GM19351 (cell line): ENCODE measurements around the gene LRRC75A.
A peak's percentile ranks its signal among the peaks of the same experiment; 100 is the strongest.

Experiments
- ATAC-seq: cut with Tn5 transposase; IDR thresholded peaks from one replicate; pipeline ENCODE4 v1.9.1; 2021; ENCODE audit warnings: mild to moderate bottlenecking, moderate library complexity; ENCODE audit not compliant: unreplicated experiment

LRRC75A gene

DNA sequence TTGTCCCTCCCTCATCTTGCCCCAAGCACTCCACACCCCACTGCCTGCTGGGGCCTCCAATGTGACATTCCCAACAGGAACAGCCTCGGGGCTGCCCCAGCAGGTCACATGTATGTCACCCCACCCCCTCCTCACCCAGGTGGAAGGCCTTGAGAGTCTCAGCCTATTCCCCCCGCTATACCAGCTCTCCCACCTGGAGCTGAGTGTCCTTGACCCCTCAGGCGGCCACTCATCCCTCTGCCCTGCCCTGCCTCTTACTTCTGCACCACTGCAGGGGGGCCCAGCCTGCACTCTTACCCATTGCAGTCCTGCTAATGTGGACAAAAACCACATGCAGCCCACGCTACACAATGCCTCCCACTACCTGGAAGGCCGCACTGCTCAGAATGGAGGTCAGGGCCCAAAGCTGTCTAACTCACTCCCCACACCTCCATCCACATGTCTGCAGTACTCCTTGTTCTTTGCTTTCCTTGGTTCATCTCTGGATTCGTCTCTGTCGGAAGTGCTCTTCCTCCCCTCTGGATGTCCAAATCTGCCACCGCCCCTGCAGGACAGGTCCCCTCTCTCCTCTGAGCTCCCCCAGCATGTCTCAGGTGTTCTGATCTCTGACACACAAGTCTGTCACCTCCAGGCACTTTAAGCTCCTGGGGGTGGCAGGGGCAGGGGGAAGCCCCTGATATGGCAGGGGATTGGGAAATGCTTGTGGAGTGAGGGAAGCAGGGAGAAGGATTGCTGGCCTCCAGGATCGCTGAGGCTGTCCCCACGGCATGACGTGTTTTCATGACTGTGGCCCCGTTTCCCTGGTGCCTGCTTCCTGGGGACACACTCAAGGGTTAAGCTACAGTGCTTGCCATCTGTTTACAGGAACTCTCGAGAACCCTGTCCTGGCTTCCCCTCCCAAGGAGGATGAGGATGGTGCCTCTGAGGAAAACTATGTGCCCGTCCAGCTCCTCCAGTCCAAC lies 55.8 kb downstream of the LRRC75A start:
- ATAC-seq, result no peak

DNA sequence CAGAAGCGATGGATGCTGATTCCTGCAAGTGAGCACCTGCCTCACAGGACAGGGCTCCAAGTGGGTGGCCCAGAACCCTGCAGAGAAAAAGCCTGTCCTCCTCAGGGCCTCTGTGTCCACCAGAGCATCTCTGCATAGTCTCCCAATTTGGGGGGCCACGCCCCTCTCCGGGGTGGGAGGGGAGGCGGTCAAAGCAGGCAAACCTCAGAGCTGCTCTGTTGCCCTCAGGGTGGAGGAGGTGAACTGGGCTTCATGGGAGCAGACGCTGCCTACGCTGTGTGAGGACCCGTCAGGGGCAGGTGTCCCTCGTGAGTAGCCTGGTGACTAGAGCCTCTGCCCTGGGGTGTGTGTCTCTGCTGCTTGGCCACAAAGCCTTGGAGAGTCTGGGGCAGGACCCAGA lies 57.3 kb downstream of the LRRC75A start:
- no peak for ATAC-seq

DNA sequence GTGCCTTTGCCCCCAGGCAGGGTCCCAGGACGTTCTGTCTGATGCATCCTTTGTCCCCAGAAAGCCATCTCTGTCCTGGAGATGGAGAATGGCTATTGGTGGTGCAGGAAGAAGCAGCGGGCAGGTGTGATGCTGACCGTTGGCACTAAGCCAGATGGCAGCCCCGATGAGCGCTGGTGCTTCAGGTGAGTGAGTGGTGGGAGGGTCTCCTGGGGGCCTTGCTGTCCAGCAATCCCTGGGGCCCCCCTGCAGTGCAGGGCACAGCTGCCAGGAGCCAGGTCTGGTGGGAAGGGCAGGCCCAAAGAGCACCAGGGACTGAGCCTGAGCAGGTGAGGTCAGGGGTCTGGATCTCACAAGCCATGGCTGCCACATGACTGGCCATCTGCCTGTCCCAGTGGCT lies 58.5 kb downstream of the LRRC75A start:
- ATAC-seq, result no peak

DNA sequence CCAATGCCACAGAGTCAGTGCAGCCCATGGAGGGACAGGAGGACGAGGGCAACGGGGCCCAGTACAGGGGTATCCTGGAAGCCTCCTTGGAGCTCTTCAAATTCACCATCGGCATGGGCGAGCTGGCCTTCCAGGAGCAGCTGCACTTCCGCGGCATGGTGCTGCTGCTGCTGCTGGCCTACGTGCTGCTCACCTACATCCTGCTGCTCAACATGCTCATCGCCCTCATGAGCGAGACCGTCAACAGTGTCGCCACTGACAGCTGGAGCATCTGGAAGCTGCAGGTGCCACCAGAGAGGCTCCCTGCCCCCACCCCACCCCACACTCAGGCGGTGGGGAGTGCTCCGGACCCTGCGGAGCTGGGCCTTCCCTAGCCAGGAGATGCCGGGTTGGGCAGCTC lies 60.0 kb downstream of the LRRC75A start:
- ATAC-seq, result no peak

DNA sequence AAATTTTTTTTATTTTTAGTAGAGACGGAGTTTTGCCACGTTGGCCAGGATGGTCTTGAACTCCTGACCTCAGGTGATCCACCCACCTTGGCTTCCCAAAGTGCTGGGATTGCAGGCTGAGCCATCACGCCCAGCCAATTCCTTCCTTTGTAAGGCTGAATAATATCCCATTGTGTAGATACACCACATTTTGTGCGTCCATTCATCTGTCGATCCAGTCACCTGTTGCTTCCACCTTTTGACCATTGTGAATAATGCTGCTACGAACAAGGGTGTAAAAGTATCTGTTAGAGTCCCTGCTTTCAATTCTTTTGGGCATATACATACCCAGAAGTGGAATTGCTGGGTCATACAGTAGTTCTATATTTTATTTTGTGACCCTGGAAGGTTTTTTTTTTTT lies 61.3 kb downstream of the LRRC75A start:
- ATAC-seq, result no peak

DNA sequence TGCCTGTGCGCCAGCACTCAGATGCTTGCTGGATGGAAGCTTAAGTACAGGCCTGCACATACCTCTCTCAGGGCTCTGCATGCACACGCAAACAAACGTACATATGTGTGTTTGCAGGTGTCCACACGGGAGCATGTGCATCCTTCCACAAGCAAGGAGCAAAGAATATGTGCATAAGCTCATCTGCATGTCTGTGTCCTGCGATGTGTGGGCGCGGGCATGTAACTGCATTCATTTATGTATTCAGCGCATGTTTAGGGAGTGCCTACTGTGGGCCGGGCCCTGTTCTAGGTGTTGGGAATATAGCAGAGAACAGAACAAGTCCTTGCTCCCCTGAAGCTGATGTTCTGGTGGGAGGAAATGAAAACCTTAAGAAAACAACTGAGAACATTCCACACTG lies 62.9 kb downstream of the LRRC75A start:
- ATAC-seq, result no peak

DNA sequence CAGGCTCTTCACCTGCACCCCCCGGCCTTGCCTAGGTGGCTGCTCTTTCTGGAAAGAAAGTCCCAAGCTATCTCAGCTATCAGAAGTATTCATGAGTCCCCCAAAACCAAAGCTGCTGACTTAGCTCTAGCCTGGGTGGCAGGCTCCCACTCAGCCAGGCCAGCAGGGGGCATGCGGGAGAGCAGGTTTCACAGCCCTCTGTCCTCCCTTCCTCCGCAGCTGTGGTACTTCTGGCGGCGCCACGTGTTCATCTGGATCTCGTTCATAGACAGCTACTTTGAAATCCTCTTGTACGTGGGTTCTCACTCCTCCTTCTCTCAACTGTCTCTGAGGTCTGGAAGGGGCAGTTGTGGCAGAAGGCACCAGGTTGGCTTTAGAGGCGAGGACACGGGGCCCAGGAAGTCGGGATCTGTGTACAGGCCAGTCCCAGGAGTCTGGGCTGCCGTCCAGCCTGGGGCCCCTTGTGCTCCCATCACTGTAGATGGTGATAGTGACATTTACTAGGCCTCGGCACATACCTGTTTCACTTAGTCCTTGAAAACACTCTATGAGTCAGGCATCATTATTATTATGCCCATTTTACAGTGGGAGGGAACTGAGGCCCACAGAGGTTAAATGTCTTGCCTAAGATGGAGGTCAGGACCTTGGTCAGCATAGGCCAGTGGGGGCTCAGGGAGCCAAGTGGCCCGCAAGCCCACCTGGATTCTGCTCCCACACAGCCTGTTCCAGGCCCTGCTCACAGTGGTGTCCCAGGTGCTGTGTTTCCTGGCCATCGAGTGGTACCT lies 63.7 kb downstream of the LRRC75A start:
- ATAC-seq, result no peak

DNA sequence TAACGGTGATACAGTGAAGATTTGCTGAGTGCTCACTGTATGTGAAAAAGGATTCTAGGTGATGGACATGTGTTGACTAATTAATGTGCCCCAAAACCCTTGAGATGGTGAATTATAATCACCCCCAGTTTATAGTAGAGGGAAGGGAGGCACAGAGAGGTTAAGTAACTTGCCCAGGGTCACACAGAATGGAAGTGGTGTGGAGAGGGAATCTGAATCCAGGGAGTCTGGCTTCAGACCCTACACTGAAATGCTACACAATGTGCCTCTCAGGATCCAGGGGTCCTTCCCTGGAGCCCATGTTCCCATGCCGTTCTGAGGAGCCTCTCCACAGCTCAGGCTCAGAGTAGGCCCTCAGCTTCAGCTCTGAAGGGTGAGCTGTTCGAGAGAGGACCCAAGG lies 65.0 kb downstream of the LRRC75A start:
- ATAC-seq, result no peak

DNA sequence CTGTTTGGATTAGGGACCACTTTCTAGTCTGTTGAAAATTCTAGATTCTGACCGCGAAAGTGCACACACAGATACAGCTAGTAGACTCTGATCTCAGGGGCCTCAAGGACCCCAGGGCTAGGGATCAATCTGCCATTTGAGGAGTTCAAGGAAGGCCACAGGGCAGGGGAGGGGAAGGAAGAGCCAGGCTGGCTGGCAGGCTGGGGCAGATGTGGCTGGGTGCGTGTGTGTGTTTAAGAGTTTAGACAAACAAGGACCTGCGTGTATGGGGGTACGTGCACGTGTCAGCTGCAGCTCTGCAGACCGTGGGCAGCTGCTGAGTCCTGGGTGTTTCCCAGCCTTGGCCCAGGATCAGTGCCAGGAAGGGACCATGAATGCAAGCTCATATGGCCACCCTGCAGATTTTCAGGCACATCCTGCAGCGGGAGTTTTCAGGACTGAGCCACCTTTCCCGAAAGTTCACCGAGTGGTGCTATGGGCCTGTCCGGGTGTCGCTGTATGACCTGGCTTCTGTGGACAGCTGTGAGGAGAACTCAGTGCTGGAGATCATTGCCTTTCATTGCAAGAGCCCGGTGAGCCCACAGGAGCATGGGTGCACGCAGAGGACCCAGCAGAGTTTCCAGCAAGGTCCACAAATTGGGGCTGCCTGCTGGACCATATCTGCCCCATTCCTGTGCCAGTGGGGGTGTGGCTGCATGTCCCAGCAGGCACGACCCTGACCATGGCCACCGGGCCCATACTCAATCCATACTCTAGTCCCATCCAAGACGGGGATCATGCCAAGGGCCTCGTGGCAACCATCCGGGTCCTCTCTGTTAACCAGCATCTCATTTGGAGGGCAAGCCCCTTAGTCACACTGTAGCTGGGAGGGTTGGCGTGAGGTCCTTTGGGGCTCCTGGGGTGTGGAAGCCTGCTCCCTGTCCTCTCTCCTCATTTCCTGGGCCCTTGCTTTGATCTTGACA lies 66.0 kb downstream of the LRRC75A start:
- no peak for ATAC-seq

DNA sequence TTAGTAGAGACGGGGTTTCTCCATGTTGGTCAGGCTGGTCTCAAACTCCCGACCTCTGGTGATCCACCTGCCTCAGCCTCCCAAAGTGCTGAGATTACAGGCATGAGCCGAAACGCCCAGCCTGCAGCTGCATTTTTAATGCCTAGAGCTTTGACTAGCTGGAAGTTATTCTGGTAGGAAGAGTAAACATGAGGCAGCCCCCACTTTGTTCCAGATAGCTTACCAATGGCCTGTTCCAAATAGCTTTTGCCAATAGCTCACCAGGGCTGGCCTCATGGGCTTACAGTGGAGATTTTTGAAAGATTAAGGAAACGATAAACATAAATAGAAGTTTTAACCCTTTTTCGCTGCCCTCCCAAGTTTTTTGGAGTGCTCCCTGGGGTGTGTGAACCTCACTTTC lies 66.8 kb downstream of the LRRC75A start:
- ATAC-seq, result no peak

DNA sequence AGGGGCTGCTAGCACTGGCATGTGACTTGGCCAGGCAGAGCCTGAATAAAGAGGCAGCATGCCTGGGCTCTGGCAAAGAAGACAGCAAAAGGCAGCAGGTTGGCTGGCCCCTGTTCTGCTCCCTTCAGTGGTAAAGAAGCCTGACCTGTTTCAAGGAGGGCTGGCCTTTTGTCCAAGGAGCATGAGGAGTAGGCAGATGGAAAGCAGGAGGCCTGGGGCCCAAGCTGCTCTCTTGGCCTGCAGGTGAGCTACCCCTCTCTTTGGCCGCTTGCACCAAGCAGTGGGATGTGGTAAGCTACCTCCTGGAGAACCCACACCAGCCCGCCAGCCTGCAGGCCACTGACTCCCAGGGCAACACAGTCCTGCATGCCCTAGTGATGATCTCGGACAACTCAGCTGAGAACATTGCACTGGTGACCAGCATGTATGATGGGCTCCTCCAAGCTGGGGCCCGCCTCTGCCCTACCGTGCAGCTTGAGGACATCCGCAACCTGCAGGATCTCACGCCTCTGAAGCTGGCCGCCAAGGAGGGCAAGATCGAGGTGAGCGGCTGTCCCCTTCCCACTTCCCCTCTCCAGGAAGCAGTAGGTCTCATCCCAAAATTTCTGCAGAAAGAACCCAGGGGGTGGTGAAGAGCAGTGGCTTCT lies 68.6 kb downstream of the LRRC75A start:
- no peak for ATAC-seq

DNA sequence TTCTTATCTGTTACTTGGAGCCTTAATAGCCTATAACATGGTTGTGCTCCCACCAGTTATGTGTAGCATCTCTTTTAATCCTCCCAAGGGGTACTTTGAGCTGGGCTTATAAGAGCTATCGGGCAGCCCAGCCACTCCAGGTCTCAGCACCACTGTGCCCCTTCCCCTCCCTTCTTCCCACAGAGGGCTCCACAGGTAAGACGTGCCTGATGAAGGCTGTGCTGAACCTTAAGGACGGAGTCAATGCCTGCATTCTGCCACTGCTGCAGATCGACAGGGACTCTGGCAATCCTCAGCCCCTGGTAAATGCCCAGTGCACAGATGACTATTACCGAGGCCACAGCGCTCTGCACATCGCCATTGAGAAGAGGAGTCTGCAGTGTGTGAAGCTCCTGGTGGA lies 69.6 kb downstream of the LRRC75A start:
- no peak for ATAC-seq

DNA sequence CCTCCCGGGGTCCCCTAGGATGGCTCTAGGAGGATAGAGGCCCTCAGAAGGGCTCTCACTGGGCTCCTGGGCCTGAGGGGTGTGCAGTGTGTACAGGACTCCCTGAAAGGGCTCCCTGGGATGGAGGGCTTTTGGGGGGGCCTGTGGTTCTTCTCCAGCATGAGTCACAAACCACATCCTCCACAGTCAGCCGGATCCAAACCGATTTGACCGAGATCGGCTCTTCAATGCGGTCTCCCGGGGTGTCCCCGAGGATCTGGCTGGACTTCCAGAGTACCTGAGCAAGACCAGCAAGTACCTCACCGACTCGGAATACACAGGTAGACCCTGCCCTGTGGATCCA lies 72.1 kb downstream of the LRRC75A start:
- no peak for ATAC-seq

DNA sequence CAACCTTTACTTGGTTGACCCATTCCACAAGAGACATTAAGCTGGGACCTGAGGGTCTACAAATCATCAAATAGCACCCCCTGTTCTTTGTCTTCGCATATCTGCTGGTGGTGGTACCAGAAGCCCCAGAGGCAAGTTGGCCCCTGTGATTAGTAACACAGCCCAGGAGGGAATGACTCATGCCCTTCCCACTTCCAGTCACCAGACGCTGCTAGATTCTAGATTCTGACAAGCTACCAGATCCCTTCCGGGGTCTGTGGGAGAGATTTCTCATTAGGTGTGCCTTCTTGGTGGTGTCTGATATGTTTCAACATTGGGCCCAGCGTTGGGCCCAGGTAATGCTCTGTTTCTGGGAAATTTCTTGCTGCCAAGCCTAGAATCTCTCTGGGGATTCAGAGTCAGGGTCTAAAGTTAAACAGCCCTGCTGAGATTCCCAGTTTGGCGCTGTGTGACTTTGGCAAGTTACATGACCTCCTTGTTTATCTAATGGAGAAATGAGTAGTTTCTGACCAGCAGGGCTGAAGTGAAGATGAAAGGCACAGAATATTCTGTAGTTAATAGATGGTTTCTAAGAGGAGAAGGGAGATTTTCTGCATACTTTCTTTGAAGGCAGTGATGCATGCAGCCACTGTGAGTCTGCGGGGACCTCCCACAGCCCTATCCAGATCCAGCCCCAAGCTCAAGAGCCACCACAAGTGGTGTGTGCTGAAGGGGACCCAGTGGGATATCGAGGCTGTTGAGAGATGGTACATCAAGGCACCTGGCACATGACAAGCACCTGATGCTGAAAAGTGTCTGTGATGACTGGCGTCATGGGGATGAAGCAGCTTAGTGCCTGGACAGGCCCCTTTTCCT lies 72.7 kb downstream of the LRRC75A start:
- ATAC-seq, result peak; percentile 37

DNA sequence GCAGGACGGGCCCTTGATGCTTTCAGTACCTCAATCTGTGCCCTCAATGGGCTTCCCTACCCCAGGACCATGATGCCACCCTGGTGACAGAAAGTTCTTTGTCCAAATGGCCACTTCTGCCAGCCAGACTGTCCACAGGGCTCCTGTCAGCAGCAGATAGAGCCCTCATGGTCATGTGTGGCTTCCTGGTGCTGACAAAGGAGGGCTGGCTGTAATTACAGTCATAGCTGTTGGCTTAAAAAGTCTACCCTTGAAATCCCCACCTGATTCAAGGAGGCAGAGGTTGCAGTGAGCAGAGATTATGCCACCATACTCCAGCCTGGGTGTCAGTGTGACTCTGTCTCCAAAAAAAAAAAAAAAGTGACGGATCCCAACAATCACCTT lies 73.3 kb downstream of the LRRC75A start:
- ATAC-seq, result no peak

DNA sequence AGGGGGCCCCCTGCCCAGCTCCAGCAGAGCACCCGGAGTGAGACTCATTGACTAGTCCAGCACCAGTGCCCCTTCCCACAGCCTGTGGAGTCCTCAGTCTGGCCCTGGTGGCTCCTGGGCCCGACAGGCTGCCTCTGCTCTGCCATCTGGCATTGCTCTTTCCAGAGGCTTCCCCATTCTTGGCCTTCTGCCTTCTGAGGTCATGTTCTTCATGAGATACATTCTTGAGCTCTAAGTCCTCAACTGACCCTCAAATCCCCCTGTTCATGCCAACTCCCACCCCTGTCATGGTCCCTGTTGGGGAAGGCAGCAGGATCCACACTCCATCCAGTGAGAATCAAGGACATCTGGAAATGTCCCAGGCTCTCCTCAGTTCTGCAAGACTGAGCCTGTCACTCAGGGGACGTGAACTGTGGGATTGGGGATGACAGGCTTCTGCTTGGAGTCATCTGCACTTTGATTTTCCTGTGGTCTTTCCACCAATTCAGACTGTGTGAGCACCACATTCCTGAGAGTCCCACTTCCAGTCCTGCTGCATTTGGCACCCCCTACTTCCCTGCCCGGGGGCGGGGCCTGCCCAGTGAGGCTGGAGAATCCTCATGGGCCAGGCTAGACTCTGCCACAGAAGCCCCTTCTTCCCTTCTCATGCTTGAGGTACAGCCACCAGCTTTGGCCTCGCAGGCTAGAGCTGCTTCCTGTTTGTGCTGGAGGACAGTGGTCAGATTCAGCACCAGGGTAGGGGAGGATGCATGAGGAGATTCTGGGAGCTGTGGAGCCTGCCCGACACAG lies 73.9 kb downstream of the LRRC75A start:
- no peak for ATAC-seq

DNA sequence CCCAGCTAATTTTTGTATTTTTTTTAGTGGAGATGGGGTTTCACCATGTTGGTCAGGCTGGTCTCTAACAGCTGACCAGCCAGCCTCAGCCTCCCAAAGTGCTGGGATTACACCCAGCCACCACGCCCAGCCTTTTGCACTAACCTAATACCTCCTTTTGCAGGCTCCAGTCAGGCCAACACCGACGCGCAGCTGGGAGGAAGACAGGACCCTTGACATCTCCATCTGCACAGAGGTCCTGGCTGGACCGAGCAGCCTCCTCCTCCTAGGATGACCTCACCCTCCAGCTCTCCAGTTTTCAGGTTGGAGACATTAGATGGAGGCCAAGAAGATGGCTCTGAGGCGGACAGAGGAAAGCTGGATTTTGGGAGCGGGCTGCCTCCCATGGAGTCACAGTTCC lies 74.6 kb downstream of the LRRC75A start:
- no peak for ATAC-seq

DNA sequence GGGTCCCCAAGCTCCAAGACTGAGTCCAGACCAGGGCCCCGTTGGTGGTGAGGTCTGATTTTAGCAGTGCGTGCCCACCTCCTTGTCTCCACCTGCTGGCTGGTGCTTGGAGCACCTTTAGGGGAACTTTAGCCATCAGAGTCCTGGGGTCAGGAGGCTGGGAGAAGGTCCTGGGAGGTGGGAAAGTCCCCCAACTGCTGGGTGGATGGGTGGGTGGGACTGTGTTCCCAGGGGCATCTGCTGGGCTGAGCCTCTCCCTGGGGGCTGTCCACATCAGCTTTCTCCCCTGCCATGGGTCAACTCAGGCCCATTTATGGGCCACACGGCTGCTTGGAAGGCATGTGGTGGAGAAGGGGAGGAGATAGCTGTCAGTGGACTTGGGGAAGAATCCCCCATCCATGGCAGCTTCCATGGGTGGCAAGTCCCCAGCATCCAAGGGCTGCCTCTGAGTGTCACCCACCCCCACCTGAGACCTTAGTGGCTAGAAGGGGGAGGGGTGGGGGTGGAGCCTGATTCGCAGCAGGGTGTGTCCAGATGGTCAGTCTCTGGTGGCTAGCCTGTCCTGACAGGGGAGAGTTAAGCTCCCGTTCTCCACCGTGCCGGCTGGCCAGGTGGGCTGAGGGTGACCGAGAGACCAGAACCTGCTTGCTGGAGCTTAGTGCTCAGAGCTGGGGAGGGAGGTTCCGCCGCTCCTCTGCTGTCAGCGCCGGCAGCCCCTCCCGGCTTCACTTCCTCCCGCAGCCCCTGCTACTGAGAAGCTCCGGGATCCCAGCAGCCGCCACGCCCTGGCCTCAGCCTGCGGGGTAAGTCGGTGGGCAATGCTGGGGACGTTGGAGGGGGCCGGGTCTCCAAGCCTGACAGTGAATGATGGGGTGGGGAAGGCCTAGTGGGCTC lies 76.7 kb downstream of the LRRC75A start, which contains the start of gene TRPV2:
TRPV2 (plus strand) TSS at position 541 of the 894 bp plus-strand sequence. CDS start 2,098 bp downstream, outside the sequence.
- peak; percentile 41 for ATAC-seq
